ENCODE data around the gene CMSS1. TPM values are rescaled to one million over a fixed set of nuclear protein-coding genes. Genes with fewer than 3 reads are reported as not detected.
A peak's percentile ranks its signal among the peaks of the same experiment; 100 is the strongest.

Gene CMSS1
- total RNA-seq, 4 donors from 2014 or later = 9.2 to 18.5 (median 12.9) TPM

- intact Hi-C loops (cut with DNase I) = no loop called here
- Histone ChIP-seq H3K9me3 (no peaks in the 10 kb centered on the region), H3K27ac (peak overlapping the region in 3 of 4 donors; percentile 46 to 73 (median 59)), H3K4me3 (peak overlapping the region in 1 of 4 donors; percentile 11), H3K36me3 (no peaks in the 10 kb centered on the region), H3K27me3 (no peaks in the 10 kb centered on the region), H3K4me1 (peaks cover 0 to 41% (median 0%) of the 10 kb centered on the region in 3 donors)
- TF ChIP-seq, protein P1, sequence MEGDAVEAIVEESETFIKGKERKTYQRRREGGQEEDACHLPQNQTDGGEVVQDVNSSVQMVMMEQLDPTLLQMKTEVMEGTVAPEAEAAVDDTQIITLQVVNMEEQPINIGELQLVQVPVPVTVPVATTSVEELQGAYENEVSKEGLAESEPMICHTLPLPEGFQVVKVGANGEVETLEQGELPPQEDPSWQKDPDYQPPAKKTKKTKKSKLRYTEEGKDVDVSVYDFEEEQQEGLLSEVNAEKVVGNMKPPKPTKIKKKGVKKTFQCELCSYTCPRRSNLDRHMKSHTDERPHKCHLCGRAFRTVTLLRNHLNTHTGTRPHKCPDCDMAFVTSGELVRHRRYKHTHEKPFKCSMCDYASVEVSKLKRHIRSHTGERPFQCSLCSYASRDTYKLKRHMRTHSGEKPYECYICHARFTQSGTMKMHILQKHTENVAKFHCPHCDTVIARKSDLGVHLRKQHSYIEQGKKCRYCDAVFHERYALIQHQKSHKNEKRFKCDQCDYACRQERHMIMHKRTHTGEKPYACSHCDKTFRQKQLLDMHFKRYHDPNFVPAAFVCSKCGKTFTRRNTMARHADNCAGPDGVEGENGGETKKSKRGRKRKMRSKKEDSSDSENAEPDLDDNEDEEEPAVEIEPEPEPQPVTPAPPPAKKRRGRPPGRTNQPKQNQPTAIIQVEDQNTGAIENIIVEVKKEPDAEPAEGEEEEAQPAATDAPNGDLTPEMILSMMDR (IDR thresholded peaks at IDR 0.05) = no peak
- no peak for TF ChIP-seq POLR2A (IDR thresholded peaks at IDR 0.05)
- 78 to 83% methylated on average over 7 of the region's 7 CpGs for WGBS, 2 donors
- no peak for DNase-seq
Measured at GRCh38 chr3:99966662-99967416, 149.2 kb downstream of the CMSS1 start.

DNA sequence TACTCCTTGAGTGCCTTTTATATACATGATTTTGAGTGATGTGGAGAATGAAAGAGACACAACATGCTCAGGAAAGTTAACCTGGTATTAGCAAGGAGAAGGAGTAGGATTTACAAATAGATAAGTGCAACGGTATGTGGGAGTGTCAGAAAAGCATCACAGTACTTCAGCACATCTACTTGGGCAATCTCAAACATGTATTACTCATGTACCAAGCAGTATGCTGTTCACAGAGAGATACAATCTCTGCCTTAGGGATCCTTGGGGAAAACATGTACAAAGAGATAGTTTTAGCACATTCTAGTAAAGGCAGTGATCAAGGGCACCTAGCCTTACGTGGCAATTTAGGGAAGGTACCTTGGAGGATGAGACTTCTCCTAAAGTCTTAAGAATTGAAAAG lies 150.1 kb downstream of the CMSS1 start:
- H3K9me3 ChIP-seq = no peaks in the 10 kb centered on the region
- intact Hi-C loops (cut with DNase I) = no loop called here
- WGBS, 2 donors = 73 to 85% methylated on average over 2 of the region's 2 CpGs
- H3K4me3 ChIP-seq = no peak overlapping the region
- peaks cover 0 to 41% (median 0%) of the 10 kb centered on the region in 3 donors for H3K4me1 ChIP-seq
- no peak for DNase-seq
- TF ChIP-seq POLR2A (IDR thresholded peaks at IDR 0.05) = no peak
- no peaks in the 10 kb centered on the region for H3K27me3 ChIP-seq
- no peak overlapping the region for H3K27ac ChIP-seq
- H3K36me3 ChIP-seq = no peaks in the 10 kb centered on the region

DNA sequence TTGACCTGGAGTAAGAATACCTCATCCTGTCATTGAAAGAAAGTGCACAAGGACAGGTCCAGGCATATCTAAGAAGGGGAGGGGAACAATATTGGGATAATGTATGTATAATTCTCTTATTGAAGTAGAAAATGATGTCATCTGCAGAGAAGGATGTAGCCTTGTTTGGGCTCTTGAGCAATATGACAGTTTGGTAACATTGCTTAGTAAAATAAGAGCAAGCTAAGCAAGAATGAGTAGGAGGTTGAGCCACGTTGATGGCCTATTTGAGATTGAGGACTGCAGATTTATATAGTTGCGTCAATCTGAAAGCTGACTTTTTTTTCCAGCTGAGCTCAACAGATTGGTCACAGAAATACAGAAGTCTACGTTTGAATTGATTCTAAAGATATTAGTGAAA lies 151.5 kb downstream of the CMSS1 start:
- intact Hi-C loops (cut with DNase I) = no loop called here
- no peak for TF ChIP-seq POLR2A (IDR thresholded peaks at IDR 0.05)
- TF ChIP-seq, protein P1 (IDR thresholded peaks at IDR 0.05) = no peak
- no peaks in the 10 kb centered on the region for H3K27me3 ChIP-seq

DNA sequence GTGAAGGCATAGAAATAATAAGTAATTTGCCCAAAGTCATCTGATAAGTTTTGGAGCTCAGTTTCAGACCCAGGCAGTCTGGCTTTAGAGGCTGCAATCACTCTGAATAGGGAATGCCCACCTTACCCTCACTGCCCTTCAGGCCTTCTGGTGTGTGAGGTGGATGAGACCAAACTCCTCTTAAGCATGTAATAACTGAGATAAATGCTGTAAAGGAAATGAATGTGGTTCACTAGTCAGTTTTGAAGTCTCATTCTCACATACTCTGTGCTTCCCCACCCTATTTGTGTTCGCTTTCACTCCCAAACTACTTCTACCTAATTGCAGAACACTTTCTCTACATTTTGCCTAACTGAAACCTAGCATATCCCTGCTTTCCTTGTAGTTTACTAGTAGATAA lies 152.5 kb downstream of the CMSS1 start:
- peaks cover 0 to 34% (median 0%) of the 10 kb centered on the region in 3 donors for H3K4me1 ChIP-seq
- H3K36me3 ChIP-seq = no peaks in the 10 kb centered on the region
- WGBS, 2 donors = 83 to 88% methylated on average over 1 of the region's 1 CpG
- no peak overlapping the region for H3K27ac ChIP-seq
- no peaks in the 10 kb centered on the region for H3K9me3 ChIP-seq
- H3K27me3 ChIP-seq = no peaks in the 10 kb centered on the region
- H3K4me3 ChIP-seq = no peak overlapping the region
- TF ChIP-seq POLR2A (IDR thresholded peaks at IDR 0.05) = no peak
- TF ChIP-seq, protein P1 (IDR thresholded peaks at IDR 0.05) = no peak
- intact Hi-C loops (cut with DNase I) = no loop called here
- no peak for DNase-seq

More for the DNA sequence above, 151.5 kb downstream of the CMSS1 start:
- Histone ChIP-seq H3K4me3 (no peak overlapping the region), H3K4me1 (peaks cover 0 to 41% (median 0%) of the 10 kb centered on the region in 3 donors), H3K9me3 (no peaks in the 10 kb centered on the region), H3K27ac (no peak overlapping the region), H3K36me3 (no peaks in the 10 kb centered on the region)
- 44 to 65% methylated on average over 3 of the region's 3 CpGs for WGBS, 2 donors
- no peak for DNase-seq

DNA sequence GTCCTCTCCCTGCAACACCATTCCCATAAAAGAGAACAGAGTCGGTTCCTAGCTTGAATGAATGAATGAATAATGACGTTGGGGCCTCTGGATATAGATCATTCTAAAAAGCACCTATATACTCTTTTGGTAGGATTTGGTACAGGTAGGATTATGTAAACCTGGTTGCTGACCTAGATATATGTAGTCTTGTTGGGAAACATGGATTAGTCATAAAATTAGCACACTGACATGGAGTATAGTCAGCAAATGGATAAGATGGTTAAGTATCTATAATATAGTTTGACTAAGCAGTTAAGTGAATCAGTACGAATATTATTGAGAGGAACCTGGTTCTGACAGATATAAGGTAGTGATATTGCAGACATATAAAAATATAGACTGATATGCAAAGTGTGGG lies 154.1 kb downstream of the CMSS1 start:
- intact Hi-C loops (cut with DNase I) = no loop called here
- H3K36me3 ChIP-seq = no peaks in the 10 kb centered on the region
- H3K9me3 ChIP-seq = no peaks in the 10 kb centered on the region
- no peak overlapping the region for H3K4me3 ChIP-seq
- 80 to 90% methylated on average over 3 of the region's 3 CpGs for WGBS, 2 donors
- H3K4me1 ChIP-seq = peaks cover 0 to 19% (median 0%) of the 10 kb centered on the region in 3 donors
- DNase-seq = no peak
- no peak overlapping the region for H3K27ac ChIP-seq
- TF ChIP-seq, protein P1 (IDR thresholded peaks at IDR 0.05) = no peak
- no peak for TF ChIP-seq POLR2A (IDR thresholded peaks at IDR 0.05)
- no peaks in the 10 kb centered on the region for H3K27me3 ChIP-seq
